Fibroblast of lung (primary cell): Measurements from ENCODE around the gene KIAA0232. TPM values are rescaled to one million over a fixed set of nuclear protein-coding genes. Genes with fewer than 3 reads are reported as not detected.

ENCODE experiments used
- DNase-seq, 2 donors: peaks; one replicate each; pipeline versions ENCODE4 v3.0.0 to v3.0.0-alpha.2; 2010; ENCODE audit warnings: low read depth in 2 of 2
- H2AFZ ChIP-seq: 2 replicates; pipeline ENCODE4 v1.5.1; 2012; ENCODE audit warnings: low read length, control low read depth, inconsistent platforms
- H3K27ac ChIP-seq: 2 replicates; pipeline ENCODE4 v1.5.1; 2011; ENCODE audit warnings: low read length, control low read depth; ENCODE audit not compliant: insufficient read depth
- H3K27me3 ChIP-seq: 2 replicates; pipeline ENCODE4 v1.5.1; 2011; ENCODE audit warnings: mild to moderate bottlenecking, low read length; ENCODE audit not compliant: control insufficient read depth, insufficient read depth
- H3K36me3 ChIP-seq: 2 replicates; pipeline ENCODE4 v1.5.1; 2011; ENCODE audit warnings: low read length; ENCODE audit not compliant: control insufficient read depth, insufficient read depth
- H3K4me1 ChIP-seq: 2 replicates; pipeline ENCODE4 v1.5.1; 2011; ENCODE audit warnings: low read length; ENCODE audit not compliant: control insufficient read depth, insufficient read depth; ENCODE audit errors: extremely low read depth
- H3K4me2 ChIP-seq: 2 replicates; pipeline ENCODE4 v1.5.1; 2011; ENCODE audit warnings: low read length, control low read depth; ENCODE audit not compliant: insufficient read depth; ENCODE audit errors: extremely low read depth
- H3K4me3 ChIP-seq, 4 experiments: fragments of 200-600 bp in 1 of 4; sonication (generic) in 1 of 4; replicated peaks in 1 of 4; 2 replicates each; pipeline ENCODE4 v1.5.1; 2011 to 2016; ENCODE audit warnings: low read length in 4 of 4, low read depth in 3 of 4, mild to moderate bottlenecking in 3 of 4, control low read depth in 2 of 4, inconsistent platforms in 1 of 4, mixed read lengths in 1 of 4; ENCODE audit not compliant: insufficient read depth in 1 of 4; ENCODE audit errors: control extremely low read depth in 1 of 4
- H3K79me2 ChIP-seq: 2 replicates; pipeline ENCODE4 v1.5.1; 2012; ENCODE audit warnings: mild to moderate bottlenecking, low read length, inconsistent platforms; ENCODE audit not compliant: control insufficient read depth, insufficient read depth
- H3K9ac ChIP-seq: 2 replicates; pipeline ENCODE4 v1.5.1; 2011; ENCODE audit warnings: mild to moderate bottlenecking, low read length, control low read depth; ENCODE audit not compliant: insufficient read depth
- H3K9me3 ChIP-seq: 2 replicates; pipeline ENCODE4 v1.5.1; 2012; ENCODE audit warnings: low read depth, low read length; ENCODE audit not compliant: control insufficient read depth, insufficient read depth
- H4K20me1 ChIP-seq: 2 replicates; pipeline ENCODE4 v1.5.1; 2011; ENCODE audit warnings: low read length; ENCODE audit not compliant: control insufficient read depth, insufficient read depth; ENCODE audit errors: extremely low read depth
- CTCF ChIP-seq, 2 donors: IDR thresholded peaks in 1 of 2; conservative IDR thresholded peaks in 1 of 2; 1 replicate in 1 of 2; 2 replicates in 1 of 2; pipeline ENCODE4 v1.5.1; 2011 to 2012; ENCODE audit warnings: low read length in 2 of 2, control low read depth in 1 of 2, inconsistent platforms in 1 of 2, low read depth in 1 of 2, mild to moderate bottlenecking in 1 of 2
- EZH2 ChIP-seq: IDR thresholded peaks from 2 replicates; pipeline ENCODE4 v1.5.1; 2012; ENCODE audit warnings: low read length, control low read depth, mild to moderate bottlenecking; ENCODE audit errors: missing control alignments
- polyA plus RNA-seq, 2 donors: library from polyadenylated mRNA; depleted of rRNA in 1 of 2; stranded (reverse) in 1 of 2; unstranded in 1 of 2; fragments of >200 nt; gene quantifications; 2 replicates each; pipeline ENCODE4 v1.2.1, GENCODE V29; 2011 to 2012; ENCODE audit warnings: missing spikeins in 1 of 2
- total RNA-seq: library from RNA; depleted of rRNA; stranded (reverse); fragments of >200 nt; gene quantifications from 2 replicates; pipeline ENCODE4 v1.2.1, GENCODE V29; 2014

KIAA0232 gene
- total and polyA plus RNA-seq, 2 donors (not counting 1 experiment from before 2014, with no cell fraction given), result 18.0 to 18.8 TPM

- Histone ChIP-seq H2AFZ (no peak overlapping the region), H3K4me1 (no peaks in the 10 kb centered on the region), H3K36me3 (peaks cover 5% of the 10 kb centered on the region), H3K79me2 (no peaks in the 10 kb centered on the region), H4K20me1 (no peaks in the 10 kb centered on the region), H3K4me3 (no peak overlapping the region), H3K9me3 (no peaks in the 10 kb centered on the region), H3K27me3 (no peaks in the 10 kb centered on the region), H3K27ac (no peak overlapping the region), H3K4me2 (no peak overlapping the region), H3K9ac (no peak overlapping the region)
- DNase-seq, result no peak
- TF ChIP-seq CTCF (conservative IDR thresholded peaks at IDR 0.05 in 1 of 2, IDR thresholded peaks at IDR 0.05 in 1 of 2; ENCODE audit: low read depth in 1 of 2, low read length in 2 of 2) (no peak), EZH2 (no peak)
Observed at GRCh38 chr4:6868386-6868785, 85.9 kb downstream of the KIAA0232 start.

GRCh38 chr4:6869944-6870343, 87.4 kb downstream of the KIAA0232 start:
- H2AFZ ChIP-seq, result no peak overlapping the region
- no peak for TF ChIP-seq EZH2
- TF ChIP-seq CTCF (conservative IDR thresholded peaks at IDR 0.05 in 1 of 2, IDR thresholded peaks at IDR 0.05 in 1 of 2; ENCODE audit: low read depth in 1 of 2, low read length in 2 of 2), result no peak
- no peak overlapping the region for H3K4me2 ChIP-seq
- DNase-seq, result no peak
- H3K27ac ChIP-seq, result no peak overlapping the region
- no peaks in the 10 kb centered on the region for H3K4me1 ChIP-seq
- no peaks in the 10 kb centered on the region for H3K27me3 ChIP-seq
- H3K9me3 ChIP-seq, result no peaks in the 10 kb centered on the region
- no peak overlapping the region for H3K4me3 ChIP-seq
- no peak overlapping the region for H3K9ac ChIP-seq
- no peaks in the 10 kb centered on the region for H4K20me1 ChIP-seq
- H3K36me3 ChIP-seq, result peaks cover 6% of the 10 kb centered on the region
- no peaks in the 10 kb centered on the region for H3K79me2 ChIP-seq

- H3K9ac ChIP-seq, result no peak overlapping the region
- peaks cover 5% of the 10 kb centered on the region for H3K36me3 ChIP-seq
- no peaks in the 10 kb centered on the region for H3K9me3 ChIP-seq
- H2AFZ ChIP-seq, result no peak overlapping the region
- no peaks in the 10 kb centered on the region for H3K27me3 ChIP-seq
- no peaks in the 10 kb centered on the region for H4K20me1 ChIP-seq
- peaks cover 3% of the 10 kb centered on the region for H3K4me1 ChIP-seq
- H3K79me2 ChIP-seq, result no peaks in the 10 kb centered on the region
- no peak overlapping the region for H3K4me2 ChIP-seq
- no peak overlapping the region for H3K4me3 ChIP-seq
- peak in 1 of 2 donors; percentile 19 for DNase-seq
- H3K27ac ChIP-seq, result no peak overlapping the region
- no peak for TF ChIP-seq EZH2
- TF ChIP-seq CTCF (conservative IDR thresholded peaks at IDR 0.05 in 1 of 2, IDR thresholded peaks at IDR 0.05 in 1 of 2; ENCODE audit: low read depth in 1 of 2, low read length in 2 of 2), result peak in 1 of 2 donors; percentile 26
Observed at GRCh38 chr4:6873291-6873690, 90.8 kb downstream of the KIAA0232 start.
